ENCODE results near the gene NRG2. TPM values are rescaled to one million over a fixed set of nuclear protein-coding genes. Genes with fewer than 3 reads are reported as not detected.

Gene NRG2
- polyA plus RNA-seq, 3 donors, result 2.0 to 4.8 (median 3.1) TPM

GRCh38 chr5:139861889-139862207, 181.3 kb downstream of the NRG2 start:
- WGBS, 3 donors, result 88 to 90% (median 90%) methylated on average over 4 of the region's 4 CpGs
- H3K27ac ChIP-seq (ENCODE audit: low read depth, low read length), result no peak overlapping the region

- WGBS, 3 donors, result 80 to 89% (median 83%) methylated on average over 15 of the region's 15 CpGs
Observed at GRCh38 chr5:139861021-139861888, 181.8 kb downstream of the NRG2 start.

GRCh38 chr5:139859013-139859412, 184.1 kb downstream of the NRG2 start:
- no peak overlapping the region for H3K27ac ChIP-seq (ENCODE audit: low read depth, low read length)
- 88 to 95% (median 92%) methylated on average over 2 of the region's 2 CpGs for WGBS, 3 donors

More at GRCh38 chr5:139861021-139861888, 181.8 kb downstream of the NRG2 start:
- no peak overlapping the region for H3K27ac ChIP-seq (ENCODE audit: low read depth, low read length)

GRCh38 chr5:139856714-139857113, 186.4 kb downstream of the NRG2 start:
- 81 to 94% (median 89%) methylated on average over 4 of the region's 4 CpGs for WGBS, 3 donors

DNA sequence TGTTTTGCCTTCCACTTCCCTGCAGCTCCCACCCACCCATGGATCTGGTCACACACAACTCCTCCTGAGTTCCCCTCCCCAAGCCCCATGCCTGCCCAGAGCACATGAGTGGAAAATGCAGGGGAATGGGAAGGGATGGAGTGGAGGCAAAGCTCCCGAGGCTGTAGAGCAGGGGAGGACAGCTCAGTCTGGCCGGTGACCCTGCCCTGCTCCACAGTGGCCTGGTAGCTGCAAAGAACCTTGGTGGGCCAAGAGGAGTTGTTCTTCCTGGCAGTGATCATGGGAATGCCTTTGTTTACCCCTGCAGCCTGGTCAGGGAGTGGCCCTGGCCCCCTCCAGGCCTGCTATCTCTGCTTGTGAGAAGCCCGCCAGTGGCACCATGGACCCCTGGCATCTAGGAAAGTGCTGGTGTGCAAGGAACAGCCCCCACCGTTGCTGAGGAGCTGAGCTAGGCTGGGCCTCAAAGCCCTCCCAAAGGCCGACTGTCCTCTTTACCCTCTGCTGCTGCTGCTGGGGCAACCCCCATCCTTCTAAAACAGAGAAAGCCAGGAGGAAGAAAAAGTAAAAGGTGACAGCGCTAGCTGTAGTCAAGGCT, 187.1 kb downstream of the NRG2 start:
- no peak overlapping the region for H3K27ac ChIP-seq (ENCODE audit: low read depth, low read length)
- WGBS, 3 donors, result 90 to 92% (median 92%) methylated on average over 6 of the region's 6 CpGs

More at GRCh38 chr5:139856714-139857113, 186.4 kb downstream of the NRG2 start:
- no peak overlapping the region for H3K27ac ChIP-seq (ENCODE audit: low read depth, low read length)

DNA sequence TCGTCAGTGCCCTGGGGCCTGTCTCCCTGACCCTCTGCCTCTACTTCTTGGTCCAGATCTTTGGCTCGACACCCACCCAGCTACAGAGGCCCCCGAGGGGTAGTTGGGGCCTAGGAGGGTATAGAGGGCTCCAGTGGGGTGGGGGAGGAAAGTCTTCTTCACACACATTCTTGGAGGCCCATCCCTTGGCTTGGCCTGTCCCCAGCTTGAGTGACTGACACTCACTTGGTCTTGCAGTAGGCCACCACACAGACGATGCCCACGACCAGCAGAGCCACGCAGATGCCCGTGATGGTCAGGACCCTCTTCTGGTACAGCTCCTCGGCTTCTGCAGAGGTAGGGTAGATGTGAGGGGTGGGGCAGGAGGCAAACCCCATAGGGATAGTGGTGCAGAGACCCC, 187.6 kb downstream of the NRG2 start:
- WGBS, 3 donors, result 91 to 95% (median 95%) methylated on average over 8 of the region's 8 CpGs
- H3K27ac ChIP-seq (ENCODE audit: low read depth, low read length), result no peak overlapping the region

DNA sequence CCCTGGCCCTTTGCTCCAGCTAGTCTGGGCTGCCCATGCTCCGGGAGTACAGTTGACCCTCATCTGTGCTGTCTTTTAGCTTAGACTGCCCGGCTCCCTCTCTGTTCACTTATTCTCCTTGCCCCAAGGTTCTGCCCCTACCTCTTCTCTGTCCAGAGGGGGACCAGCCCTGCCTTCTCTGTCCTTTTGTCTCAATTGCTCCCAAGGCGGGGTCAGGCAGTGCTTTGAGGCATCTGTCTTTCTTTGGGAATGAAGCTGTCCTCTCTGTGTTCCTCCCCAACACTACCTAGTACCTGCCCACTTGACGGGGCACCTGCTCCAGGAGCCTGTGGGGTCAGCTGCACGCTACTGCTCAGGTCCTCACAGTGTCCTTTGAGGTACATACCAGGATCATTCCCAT, 188.1 kb downstream of the NRG2 start:
- WGBS, 3 donors, result 93 to 97% (median 94%) methylated on average over 5 of the region's 5 CpGs

GRCh38 chr5:139854029-139854605, 189.0 kb downstream of the NRG2 start:
- 94 to 99% (median 96%) methylated on average over 7 of the region's 7 CpGs for WGBS, 3 donors
- no peak overlapping the region for H3K27ac ChIP-seq (ENCODE audit: low read depth, low read length)

More for the DNA sequence above, 188.1 kb downstream of the NRG2 start:
- no peak overlapping the region for H3K27ac ChIP-seq (ENCODE audit: low read depth, low read length)

- WGBS, 3 donors, result 89 to 92% (median 91%) methylated on average over 6 to 8 of the region's 8 CpGs
- no peak overlapping the region for H3K27ac ChIP-seq (ENCODE audit: low read depth, low read length)
Observed at GRCh38 chr5:139852696-139853095, 190.4 kb downstream of the NRG2 start.

- 94 to 95% (median 94%) methylated on average over 19 of the region's 19 CpGs for WGBS, 3 donors
- H3K27ac ChIP-seq (ENCODE audit: low read depth, low read length), result no peak overlapping the region
Observed at GRCh38 chr5:139851558-139851957, 191.5 kb downstream of the NRG2 start.

DNA sequence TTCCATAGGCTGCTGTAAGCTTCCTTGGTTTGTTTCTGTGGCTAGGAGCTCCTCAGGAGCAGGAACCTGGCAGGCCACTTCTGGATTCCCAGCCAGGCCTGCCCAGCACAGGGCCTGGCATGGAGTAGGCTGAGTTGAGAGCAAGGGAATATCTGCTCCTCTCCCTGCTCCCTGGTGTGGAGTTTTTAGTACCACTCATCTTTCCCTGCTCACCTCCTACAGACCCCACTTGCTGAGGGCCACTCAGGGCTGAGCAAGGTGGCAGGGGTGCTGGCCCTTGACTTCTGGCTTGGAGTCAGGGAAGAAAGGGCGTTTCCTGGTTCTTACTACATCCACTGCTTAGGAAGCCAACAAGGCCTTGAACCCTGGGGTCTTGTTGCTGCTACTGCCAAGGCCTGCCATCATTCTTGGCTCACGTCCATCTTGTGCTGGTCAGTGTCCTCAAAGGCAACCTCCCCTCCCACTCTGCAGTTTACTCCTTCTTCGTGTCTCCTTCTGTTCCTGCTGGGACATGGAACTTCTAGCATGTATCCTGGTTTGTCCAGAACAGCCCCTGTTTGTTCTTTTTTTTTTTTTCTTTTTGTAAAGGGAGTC, 192.6 kb downstream of the NRG2 start:
- WGBS, 3 donors, result 75 to 91% (median 76%) methylated on average over 3 of the region's 3 CpGs
- no peak overlapping the region for H3K27ac ChIP-seq (ENCODE audit: low read depth, low read length)

- WGBS, 3 donors, result 67 to 84% (median 78%) methylated on average over 2 of the region's 2 CpGs
- no peak overlapping the region for H3K27ac ChIP-seq (ENCODE audit: low read depth, low read length)
Observed at GRCh38 chr5:139849942-139850341, 193.2 kb downstream of the NRG2 start.

- H3K27ac ChIP-seq (ENCODE audit: low read depth, low read length), result no peak overlapping the region
- WGBS, 3 donors, result 68 to 86% (median 76%) methylated on average over 7 of the region's 7 CpGs
Observed at GRCh38 chr5:139849501-139849900, 193.6 kb downstream of the NRG2 start.

GRCh38 chr5:139848508-139849100, 194.5 kb downstream of the NRG2 start:
- WGBS, 3 donors, result 16 to 52% (median 17%) methylated on average over 31 to 43 of the region's 43 CpGs
- no peak overlapping the region for H3K27ac ChIP-seq (ENCODE audit: low read depth, low read length)

DNA sequence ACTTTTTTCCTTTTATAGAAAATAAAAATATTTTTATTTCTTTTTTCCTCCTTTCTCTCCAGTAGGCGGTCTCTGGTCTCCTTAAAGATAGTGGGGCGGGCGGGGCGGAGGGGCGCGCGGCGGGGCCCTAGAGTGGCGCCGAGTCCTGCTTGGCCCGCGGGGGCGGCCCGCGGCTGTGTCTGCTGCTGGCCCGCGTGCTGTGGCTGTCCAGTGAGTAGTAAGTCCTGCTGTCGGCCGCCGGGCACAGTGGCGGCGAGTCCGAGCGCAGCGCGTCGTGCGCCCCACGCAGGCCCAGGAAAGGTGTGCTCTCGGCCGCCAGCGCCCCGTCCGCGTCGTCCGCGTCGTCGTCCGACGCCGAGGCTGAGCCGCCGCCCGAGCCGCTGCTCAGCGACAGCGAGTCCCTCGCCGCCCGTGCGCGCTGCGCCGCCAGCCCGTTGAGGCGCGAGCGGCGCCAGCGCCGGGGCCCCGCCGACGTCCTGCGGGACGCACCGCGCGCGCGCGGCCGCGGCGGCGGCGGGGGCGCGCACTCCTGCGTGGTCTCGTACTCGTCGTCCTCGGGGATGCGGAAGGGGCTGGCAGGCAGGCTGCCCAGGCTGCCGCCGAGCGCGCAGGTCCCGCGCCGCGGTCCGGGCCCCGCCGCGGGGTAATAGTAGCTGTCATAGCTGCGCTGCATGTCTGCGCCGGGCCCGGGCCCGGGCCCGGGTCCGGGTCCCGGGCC, 195.2 kb downstream of the NRG2 start:
- H3K27ac ChIP-seq (ENCODE audit: low read depth, low read length), result no peak overlapping the region
- WGBS, 3 donors, result 3 to 31% (median 5%) methylated on average over 77 to 107 of the region's 107 CpGs

DNA sequence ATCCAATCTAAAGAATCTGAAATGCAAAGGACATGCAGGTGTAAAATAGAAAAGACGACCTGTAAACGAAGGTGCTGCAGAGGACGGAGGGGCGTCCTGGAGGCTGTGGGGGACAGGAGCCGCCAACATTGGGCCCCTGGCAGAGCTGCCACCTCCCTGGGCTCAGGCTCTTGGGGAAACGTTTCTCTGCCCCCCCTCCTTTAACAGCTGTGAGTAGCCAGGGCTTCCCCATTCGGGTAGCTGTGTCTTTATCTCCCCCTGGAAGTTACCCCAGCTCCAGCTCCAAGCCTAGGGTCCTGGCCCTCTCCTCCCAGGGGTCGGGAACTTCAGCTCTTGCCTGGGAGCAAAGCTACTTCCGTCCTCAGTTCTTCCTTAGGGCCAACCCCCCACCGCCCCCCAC, 196.0 kb downstream of the NRG2 start:
- 49 to 60% (median 52%) methylated on average over 10 of the region's 10 CpGs for WGBS, 3 donors
- H3K27ac ChIP-seq (ENCODE audit: low read depth, low read length), result no peak overlapping the region

DNA sequence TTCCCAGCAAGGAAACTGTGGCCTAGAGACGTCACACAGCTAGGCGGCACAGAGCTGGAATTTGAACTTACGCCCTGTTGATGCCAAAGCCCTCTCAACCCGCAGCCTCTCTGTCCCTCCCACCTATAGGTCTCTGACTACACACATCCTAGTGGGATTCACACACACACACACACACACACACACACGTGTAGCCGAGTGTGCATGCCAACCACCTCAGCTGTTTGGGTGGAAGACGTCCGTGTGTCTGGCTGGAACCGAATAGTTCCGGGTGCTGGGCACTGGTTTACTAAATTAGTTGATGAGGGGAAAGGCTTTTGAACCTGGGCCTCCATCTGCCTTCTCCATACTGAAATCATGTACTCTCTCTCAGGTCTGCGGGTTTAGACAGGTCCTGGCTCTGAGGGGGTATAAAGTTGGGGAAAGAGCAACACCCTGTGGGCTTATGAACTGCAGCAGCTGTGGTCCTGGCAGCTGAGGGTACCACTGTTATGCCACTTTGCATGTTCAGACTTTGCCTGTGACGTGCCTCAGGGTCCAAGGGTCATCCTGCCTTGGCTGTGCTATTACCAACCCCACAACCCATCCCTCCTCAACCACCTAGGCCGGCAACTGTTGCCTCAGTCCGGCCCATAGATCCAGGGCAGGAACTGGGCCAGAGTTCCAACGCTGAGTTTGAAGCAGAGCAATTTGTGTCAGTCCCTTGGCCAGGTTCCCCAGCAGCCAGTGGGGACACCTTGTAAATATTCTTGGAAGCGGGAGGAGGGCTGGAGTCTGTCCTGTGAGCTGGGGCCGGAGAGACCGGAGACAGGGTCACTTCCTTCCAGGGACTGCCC, 197.0 kb downstream of the NRG2 start:
- H3K27ac ChIP-seq (ENCODE audit: low read depth, low read length), result no peak overlapping the region
- WGBS, 3 donors, result 46 to 84% (median 77%) methylated on average over 18 of the region's 18 CpGs
